Activated T-helper 9 cell treated with anti-CD3 and anti-CD28 coated beads, Interleukin-2, amount 50 U/mL, for 16 hours (primary cell): ENCODE data around the gene KDM4B.

Experiments
- DNase-seq: peaks from one replicate; pipeline ENCODE4 v3.0.0-alpha.2; 2020; ENCODE audit warnings: low read depth

The KDM4B gene

GRCh38 chr19:5124111-5124855 is 155.4 kb downstream of the KDM4B start:
- DNase-seq = no peak

GRCh38 chr19:5125376-5125775 is 156.5 kb downstream of the KDM4B start:
- DNase-seq = no peak

- no peak for DNase-seq
Observed at GRCh38 chr19:5125797-5126497, 157.0 kb downstream of the KDM4B start.

DNA sequence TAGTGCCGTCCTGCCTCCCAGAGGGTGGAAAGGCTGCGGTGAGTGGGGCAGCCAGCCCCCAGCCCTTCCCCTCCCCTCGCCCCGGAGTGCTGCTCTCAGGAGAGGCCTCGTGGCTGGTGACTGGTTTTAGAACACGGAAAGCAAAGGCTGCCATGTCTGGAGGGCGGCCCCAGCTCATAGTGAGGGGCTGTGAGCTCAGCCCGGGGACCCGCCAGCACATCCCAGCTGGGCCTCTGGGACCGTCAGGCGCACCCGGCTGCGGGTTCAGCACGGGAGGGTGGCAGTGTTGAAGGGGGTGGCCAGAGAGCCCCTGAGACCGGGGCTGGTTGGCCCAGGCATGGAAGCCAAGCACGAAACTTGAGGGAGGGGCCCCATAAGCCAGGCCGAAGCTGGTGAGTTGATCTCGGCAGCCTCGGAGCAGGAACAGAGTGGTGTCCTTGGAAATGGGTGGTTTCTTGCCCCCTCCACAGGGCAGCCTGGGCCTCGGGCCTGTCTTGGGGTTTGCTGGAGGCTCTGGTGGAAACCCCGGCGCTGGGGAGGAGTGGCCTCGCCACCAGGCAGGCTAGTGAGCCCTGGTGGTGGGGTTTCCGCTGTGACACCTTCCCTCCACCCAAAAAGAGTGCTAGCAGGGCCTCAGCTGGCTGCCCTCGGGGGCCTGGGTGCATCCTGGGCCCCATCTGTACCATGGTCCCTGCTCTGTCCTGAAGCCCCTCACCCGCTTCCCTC is 157.7 kb downstream of the KDM4B start:
- DNase-seq = no peak

- no peak for DNase-seq
Observed at GRCh38 chr19:5127717-5128116, 158.8 kb downstream of the KDM4B start.

- DNase-seq = no peak
Observed at GRCh38 chr19:5128251-5128935, 159.5 kb downstream of the KDM4B start.

- no peak for DNase-seq
Observed at GRCh38 chr19:5128936-5129389, 160.1 kb downstream of the KDM4B start.

GRCh38 chr19:5129691-5130090 is 160.8 kb downstream of the KDM4B start:
- no peak for DNase-seq

DNA sequence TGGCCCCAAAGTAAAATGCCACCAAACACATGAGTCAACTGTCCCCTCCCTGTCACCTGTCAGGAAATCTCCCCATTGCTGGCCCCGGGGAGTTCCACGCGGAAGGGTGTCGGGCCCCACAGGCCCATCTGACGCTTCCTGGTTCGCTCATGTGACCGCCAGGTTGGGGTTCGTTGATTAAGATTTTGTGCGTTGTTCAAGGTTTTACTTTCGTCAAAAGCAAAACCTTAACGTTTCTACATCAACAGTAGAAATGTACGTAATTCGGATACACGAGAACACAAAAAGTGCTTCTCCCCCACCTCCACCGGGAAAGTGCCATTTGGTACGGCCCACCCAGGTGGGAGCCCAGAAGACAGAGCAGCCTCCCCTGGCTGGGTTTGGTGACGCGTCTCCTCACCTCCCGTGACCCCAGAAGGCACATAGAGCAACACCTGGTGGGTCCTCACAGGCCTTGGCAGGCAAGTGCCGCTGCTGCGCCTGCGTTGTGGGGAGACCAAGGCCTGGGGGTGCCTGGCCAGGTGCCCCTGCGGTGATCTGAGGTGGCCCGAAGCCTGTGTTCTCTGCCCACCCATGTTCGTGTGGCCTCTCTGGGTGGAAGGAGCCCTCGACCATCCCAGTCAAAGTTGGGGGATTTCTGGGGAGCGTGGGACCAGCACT is 161.6 kb downstream of the KDM4B start:
- peak; percentile 20 for DNase-seq

- no peak for DNase-seq
Observed at GRCh38 chr19:5131031-5131505, 162.2 kb downstream of the KDM4B start.

GRCh38 chr19:5131506-5132205 is 162.7 kb downstream of the KDM4B start:
- no peak for DNase-seq

DNA sequence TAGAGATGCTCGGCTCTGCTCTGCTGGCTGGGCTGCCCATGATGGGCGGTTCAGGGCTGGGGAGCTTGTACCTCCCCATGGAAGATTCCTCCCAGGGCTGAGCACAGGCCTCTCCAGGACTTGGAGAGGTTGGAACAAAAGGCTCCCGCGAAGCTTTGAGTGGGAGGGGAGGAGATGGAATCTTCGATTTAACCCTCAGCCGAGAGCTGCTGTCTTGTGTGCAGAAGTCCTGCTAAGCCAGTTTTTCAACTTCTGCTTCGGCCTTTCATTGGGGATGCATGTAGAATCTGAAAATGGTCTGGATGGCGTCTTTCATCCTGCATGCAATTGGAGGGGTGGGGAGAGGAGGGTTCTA is 163.3 kb downstream of the KDM4B start:
- no peak for DNase-seq

GRCh38 chr19:5132698-5133651 is 164.1 kb downstream of the KDM4B start:
- DNase-seq = no peak

DNA sequence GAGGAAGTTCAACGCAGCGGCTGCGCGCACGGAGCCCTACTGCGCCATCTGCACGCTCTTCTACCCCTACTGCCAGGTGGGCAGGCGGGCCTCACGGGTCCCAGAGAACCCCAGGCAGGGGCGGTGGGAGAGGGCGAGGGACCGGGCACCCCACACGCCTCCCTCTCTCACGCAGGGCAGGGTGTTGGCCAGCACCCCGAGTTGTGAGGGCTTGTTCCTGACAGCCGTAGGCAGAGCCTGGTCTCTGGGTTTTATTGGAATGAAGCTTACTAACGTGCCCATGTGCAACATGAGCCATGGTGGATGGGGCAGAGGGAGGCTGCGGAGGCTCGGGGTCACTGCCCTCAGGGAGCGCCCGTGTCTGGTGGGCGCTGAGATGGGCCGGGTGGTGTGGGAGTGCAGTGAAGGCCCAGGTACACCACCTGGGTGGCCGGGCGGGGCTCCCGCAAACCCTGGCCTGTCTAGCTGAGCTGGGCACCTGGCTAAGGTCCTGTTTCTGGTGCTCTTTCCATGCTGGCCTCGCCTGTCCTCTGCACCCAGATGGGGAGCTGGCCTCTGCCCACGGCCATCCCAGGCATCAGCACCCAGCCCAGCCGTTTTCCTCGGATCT is 165.2 kb downstream of the KDM4B start:
- no peak for DNase-seq

- no peak for DNase-seq
Observed at GRCh38 chr19:5134691-5135090, 165.8 kb downstream of the KDM4B start.

DNA sequence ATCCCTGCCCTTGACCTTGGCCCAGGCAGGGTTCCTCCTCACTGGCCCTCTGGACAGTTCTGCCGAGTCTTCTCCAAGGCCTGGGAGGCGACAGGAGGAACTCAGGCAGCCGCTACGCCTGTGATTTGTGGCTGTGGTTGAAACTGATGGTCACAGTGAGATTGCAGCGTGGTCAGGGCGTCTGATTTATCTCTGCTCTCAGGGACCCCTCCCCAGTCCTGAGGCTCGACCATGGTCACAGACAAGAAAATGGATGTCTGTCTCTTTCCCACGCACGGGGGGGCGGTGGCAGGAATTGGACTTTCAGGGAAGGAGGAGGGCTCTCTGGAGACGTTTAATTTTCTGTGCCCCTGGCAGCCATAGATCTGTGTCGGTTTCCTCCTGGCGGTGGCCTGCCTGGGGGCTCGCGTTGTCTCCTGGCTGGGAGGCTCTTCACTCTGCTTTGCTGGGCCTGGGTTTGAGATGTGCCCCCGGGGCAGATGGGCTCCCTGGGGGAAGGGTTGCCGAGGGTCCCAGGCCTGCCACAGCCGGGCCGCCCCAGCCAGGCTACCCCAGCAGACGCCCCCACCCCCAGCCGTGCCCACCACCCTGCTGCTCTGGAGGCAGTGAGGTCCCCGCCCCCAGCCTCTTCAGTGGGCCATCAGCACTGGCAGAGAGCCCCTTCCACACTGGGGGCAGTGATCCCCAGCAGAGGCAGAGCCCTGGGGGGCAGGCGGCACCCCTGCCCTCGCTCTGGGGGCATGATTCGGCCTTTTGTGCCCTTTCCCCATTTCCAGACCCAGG is 167.4 kb downstream of the KDM4B start:
- no peak for DNase-seq

GRCh38 chr19:5137114-5137513 is 168.2 kb downstream of the KDM4B start:
- no peak for DNase-seq

GRCh38 chr19:5137571-5138124 is 168.7 kb downstream of the KDM4B start:
- no peak for DNase-seq
